Stimulated activated CD8-positive, alpha-beta memory T cell treated with anti-CD3 and anti-CD28 coated beads, Interleukin-15, amount 100 ng/mL, for 4 hours (primary cell): ENCODE measurements around the gene ATP5IF1.
A peak's percentile ranks its signal among the peaks of the same experiment; 100 is the strongest.

Source experiments
- DNase-seq, 2 donors: peaks; one replicate each; pipeline ENCODE4 v3.0.0-alpha.2; 2020; ENCODE audit warnings: low read depth in 2 of 2

The ATP5IF1 gene

DNA sequence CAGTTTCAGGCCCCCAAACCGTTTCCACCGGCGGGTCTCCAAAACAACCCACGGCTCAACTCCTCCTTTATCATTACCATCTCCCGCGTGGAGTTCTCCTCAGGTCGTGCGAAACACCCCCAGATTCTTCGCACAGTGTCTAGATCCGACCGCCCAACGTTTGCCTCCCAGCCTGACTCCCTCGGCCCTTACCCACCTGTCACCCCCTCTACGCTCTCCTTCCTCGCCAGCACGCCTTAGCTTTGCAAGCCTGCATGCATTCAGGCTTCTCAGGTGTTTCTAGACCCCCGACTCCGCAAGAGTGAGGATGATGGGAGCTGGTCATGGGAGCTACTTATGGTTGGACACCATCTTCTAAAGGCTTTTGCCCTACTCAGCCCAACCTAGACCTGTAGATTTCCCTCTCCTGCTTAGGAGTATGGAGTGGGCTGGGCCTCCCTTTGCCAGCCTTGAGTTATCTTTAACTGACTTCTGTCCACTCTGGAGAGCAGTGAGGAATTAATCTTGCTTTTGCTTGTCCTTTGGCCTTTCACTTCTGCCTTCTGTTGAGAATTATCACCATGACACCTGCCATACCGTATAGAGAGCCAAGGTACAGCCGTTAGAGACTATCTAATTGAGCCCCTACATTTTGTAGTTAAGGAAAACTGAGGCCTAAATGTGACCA, 865 bp downstream of the ATP5IF1 start:
- DNase-seq: no peak

DNA sequence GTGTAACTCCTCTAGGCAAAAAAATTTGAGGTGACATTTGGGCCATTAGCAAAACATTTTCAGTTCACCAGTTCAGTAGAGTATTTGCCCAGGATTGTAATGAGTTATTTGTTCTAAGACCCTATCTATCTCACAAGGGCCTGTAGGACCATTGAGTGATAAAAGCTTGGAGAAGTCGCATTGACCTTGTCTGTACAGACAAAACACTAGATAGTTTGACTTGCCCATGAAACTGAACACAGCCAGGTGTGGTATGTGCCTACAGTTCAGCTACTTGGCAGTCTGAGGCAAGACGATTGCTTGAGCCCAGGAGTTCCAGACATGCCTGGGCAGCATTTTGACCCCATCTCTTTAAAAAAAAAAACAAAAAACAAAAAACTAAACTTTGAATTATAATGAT, 3.1 kb downstream of the ATP5IF1 start:
- no peak for DNase-seq

- no peak for DNase-seq
Observed at GRCh38 chr1:28240024-28240423, 4.1 kb downstream of the ATP5IF1 start.

- DNase-seq: no peak
Observed at GRCh38 chr1:28241638-28242241, 5.8 kb downstream of the ATP5IF1 start.

DNA sequence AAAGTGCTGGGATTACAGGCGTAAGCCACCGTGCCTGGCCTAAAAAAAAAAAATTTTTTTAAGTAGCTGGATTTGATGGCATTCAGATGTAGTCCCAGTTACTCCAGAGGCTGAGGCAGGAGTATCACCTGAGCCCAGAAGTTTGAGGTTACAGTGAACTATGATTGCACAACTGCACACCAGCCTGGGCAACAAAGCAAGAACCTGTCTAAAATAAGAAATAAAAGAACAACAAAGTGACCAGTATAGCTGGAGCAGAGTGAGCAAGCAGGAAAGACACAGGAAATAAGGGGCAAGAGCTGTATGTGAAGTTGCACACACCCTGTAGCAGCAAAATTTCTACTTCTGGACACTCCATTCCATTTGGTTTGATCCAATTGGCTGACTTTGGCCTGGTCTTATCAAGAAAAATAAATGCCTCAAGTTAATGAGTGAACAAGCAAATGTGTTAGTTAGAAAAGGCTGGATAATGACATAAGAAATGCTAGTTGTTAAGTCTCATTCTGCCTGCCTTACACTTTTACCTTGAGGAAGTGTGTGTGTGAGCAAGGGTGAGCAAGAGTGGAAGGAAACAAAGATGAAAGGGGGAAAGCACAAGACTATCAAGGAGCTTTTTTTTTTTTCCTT, 7.9 kb downstream of the ATP5IF1 start:
- DNase-seq: no peak

- DNase-seq: no peak
Observed at GRCh38 chr1:28244549-28245251, 8.8 kb downstream of the ATP5IF1 start.

- no peak for DNase-seq
Observed at GRCh38 chr1:28246427-28246832, 10.5 kb downstream of the ATP5IF1 start.

GRCh38 chr1:28247612-28248272, 11.8 kb downstream of the ATP5IF1 start:
- no peak for DNase-seq

GRCh38 chr1:28248273-28249012, 12.5 kb downstream of the ATP5IF1 start:
- DNase-seq: peak; percentile 52 to 57

DNA sequence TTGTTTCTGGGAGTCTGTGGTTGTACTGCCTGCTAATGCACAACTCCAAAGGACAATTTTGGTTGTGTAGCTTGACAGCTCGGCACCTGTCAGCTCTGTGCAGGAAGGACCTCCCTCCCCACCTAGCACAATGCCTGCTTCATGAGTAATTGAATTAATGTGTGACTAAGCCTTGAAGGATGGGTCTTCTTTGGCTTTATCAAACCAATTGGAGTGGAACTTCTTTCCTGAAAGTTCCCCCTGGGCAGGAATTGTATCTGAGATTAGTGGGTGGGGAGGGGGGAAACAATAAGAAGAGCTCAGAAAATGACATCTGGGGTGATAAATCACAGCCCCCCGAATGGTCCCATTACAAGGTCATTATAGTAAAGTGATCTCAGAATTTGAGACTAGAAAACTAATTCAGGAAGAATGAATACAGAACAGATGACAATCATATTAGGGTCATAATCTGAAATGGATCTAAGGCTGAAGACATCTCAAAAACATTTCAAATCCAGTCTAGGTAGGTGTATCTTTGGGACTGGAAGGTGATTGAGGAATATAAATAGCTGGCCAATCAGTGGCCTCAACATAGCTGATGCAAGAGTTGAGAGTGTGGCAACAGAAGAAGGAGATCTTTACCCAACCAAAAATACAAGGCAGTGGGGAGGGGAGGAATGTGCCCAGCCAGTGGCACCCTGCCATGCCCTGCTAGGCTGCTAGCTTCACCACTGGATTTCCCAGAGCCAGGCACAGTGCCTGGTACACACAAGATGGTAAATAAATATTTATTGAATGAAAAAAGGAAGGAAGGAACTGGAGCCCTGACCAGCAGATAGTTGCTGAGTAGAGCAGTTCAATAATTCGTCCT, 13.3 kb downstream of the ATP5IF1 start:
- DNase-seq: no peak

DNA sequence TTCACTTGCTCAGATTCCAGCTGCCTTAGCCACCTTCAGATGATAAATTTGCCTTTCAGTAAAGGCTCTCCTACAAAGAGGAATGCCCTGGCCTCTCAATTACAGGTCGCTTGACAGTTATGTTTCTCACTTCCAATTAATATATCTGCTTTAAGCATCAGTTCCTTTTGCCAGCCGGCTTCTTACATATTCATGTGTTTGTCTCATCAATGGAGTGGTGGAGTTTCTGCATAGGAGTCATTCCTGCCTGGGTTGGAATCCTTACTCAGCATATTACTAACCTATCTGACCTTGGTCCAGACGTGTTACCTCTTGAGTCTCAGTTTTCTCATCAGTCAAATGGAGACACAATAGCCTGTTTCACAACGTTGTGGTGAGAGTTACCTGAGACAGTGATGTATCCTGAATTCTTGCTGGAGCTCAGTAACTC, 14.0 kb downstream of the ATP5IF1 start:
- no peak for DNase-seq

- no peak for DNase-seq
Observed at GRCh38 chr1:28256197-28256827, 20.4 kb downstream of the ATP5IF1 start.

- no peak for DNase-seq
Observed at GRCh38 chr1:28257736-28258135, 21.8 kb downstream of the ATP5IF1 start.

DNA sequence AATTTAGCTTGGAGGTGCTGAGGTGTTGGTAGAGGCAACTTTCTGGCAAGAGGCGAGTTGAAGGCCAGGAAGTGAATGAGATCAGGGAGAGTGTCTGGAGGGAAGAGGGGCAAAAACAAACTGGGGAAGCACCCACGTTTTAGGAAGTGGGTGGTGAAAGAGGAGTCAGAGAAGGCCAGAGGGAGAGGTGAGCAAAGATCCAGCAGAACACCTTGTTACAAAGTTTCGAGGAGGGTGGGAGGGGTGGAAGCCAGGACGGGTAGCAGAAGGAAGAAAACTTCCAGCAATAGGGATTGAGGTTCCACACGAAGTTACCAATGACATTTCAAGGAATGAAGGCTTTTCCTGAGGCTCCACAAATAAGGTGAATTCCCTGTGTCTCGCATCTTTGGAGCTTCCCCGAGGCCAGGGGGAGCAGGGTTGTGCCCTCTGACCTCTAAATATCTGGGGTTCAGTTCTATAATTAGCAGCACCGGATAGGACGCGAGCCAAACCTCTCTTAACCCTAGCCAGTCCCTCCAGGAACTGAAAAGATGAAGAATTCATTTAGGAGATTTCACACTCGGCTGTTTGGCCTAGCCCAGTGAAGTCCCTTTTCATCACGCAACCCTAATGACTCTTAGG, 22.8 kb downstream of the ATP5IF1 start:
- no peak for DNase-seq

DNA sequence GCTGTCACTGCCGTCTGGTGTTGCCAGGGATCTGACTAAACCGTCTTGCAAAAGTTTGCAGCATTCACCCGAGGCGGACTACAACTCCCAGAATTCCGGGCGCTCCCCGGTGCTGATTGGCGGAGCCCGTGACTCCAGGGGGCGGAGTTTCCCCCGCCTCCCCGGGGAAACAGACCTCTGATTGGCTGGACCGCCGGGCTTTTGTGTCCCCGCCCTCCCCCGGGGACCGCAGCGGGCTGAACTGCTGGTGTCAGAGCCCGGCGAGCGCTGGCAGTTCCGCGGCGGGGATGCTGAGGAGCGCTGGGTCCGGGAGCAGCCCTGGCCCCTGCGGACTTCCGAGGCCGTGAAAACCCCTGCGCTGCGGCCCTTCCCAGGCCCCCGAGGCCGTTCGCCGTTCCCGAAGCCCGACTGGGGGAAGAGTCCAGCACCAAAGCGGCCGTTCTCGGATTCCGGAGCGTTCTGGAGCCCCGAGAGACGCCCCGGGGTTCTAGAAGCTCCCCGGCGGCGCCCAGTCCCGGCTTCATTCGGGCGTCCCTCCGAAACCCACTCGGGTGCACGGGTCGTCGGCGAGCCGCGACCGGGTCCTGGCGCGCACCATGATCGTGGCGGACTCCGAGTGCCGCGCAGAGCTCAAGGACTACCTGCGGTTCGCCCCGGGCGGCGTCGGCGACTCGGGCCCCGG, 23.5 kb downstream of the ATP5IF1 start, which contains the start of gene SESN2:
Gene SESN2, plus strand, starts transcription at position 267 of the 682 bp plus-strand sequence. Its CDS starts 330 bp downstream, at position 597.
- DNase-seq: peak; percentile 99

DNA sequence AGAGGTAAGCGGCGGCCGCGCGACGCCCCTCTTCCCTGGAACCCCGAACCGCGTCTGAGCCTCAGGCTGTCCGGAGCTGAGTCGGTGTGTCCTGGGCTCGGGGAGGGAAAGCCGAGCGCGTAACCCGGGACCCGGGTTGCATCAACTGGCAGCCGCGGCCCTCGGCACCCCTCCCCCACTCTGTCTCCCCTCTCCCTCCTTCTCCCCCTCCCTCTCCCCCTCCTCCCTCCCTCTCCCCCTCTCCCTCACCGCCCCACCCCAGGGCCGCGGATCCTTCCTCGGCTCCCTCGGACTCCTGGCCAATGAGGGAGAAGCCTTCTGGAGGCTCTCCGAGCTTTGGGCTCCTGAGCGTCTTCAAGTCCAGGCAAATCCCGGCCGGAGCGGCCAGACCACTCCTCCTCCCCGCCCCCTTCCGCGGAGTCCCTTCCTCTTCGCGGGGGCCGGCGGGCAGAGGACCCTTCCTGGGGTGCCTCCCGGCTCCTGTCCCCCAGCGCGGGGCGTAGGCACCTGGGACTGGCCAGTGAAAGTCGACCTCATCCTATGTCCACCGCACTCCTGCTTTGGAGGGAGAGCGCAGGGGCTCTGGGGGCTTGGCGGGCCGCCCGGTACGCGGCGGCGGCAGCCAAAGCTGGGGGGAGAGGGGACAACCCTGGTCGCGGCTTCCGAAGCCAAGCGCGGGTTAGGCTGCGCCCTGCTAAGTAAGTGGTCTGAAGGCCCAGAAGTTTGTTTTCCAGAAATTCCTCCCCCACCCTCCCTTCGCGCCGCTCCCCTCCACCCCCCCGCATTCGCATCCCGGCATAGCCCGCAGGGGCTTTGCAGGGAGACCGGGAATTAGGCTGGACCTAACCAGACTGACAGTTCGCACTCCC, 24.2 kb downstream of the ATP5IF1 start:
- DNase-seq: no peak

DNA sequence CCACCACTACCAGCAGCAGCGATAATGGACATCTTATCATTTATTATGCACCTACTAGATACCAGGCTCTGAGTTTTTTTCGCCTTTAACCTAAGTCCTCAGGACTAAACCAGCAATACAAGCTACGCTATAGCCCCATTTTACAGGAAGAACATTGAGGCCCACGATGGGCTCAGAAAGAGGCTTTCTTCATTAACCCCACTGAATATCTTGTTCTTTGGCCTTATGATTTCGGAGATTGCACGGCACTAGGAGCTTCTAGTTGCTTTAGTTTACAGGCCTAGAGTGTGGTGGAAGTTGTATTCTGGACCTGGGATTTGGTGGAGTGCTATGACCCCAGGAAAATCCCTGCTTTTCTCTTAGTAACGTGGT, 24.9 kb downstream of the ATP5IF1 start:
- no peak for DNase-seq

DNA sequence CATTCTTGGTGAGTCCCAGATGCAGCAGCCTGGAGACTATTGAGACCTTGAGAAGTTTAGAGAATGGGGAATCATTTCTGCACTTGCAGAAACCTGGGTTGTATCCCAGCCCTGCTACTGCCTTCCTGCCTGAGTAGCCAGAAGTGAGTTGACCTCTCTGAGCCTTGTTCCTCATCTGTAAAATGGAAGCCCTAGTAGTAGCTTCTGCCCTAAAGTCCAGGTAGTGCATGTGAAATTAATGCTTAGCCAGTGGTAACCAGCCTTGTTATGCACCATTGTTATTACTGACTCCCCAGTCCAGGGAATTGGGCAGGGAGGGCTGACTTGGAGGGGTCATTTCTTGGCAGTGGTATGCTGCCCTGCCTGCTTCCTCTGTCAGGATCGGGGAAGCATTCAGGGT, 29.0 kb downstream of the ATP5IF1 start:
- DNase-seq: no peak
